GM21381 (cell line): Measurements from ENCODE around the gene CLINT1.
A peak's percentile ranks its signal among the peaks of the same experiment; 100 is the strongest.
"Not testable (repeated sequence)": the region's sequence is repeated elsewhere in the genome, so short reads cannot be mapped to it uniquely, and the experiment has no call there.

Source experiments
- ATAC-seq: cut with Tn5 transposase; IDR thresholded peaks from one replicate; pipeline ENCODE4 v1.9.1; 2021; ENCODE audit warnings: mild to moderate bottlenecking, moderate library complexity; ENCODE audit not compliant: unreplicated experiment

CLINT1 gene

GRCh38 chr5:157858527-157859226, at the start of gene CLINT1:
CLINT1 (minus strand) TSS chr5:157859145; CDS start chr5:157858970, 175 bp downstream.
- peak; percentile 53 for ATAC-seq

- ATAC-seq: no peak
Measured at GRCh38 chr5:157908459-157908858, 49.5 kb upstream of the CLINT1 start.

DNA sequence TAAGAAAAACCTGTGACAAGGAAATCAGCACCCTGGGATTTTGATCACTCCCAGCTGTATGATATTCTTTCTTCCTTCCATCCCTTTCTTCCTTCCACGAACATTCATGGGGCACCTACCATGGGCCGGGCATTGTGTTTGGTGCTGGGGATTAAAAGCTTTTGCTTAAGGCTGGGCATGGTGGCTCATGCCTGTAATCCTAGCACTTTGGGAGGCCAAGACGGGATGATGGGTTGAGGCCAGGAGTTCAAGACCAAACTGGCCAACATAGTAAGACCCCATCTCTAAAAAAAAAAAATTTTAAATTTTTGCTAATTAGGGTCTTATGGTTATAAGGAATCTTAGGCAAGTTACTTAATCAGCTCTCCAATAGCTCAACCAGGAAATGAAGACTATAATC, 48.5 kb upstream of the CLINT1 start:
- ATAC-seq: no peak

DNA sequence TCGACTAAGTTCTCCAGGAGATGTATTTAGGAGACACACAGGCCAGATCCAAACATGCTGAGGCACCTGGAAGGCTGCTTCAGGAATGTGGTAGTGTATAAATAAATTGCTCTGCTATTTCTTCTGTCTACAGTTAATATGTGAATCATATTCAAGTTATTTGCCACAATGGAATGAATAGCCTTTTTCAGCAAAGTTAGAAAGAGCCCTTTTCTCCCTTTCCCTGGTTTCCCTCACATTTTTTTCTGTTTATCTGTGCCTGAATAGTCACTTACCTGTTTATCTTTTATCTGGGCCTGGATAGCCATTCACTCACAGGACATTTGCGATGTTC, 44.1 kb upstream of the CLINT1 start:
- no peak for ATAC-seq

GRCh38 chr5:157902449-157903116, 43.6 kb upstream of the CLINT1 start:
- ATAC-seq: no peak

GRCh38 chr5:157900644-157901043, 41.7 kb upstream of the CLINT1 start:
- ATAC-seq: peak; percentile 52

- ATAC-seq: no peak
Measured at GRCh38 chr5:157893611-157894010, 34.7 kb upstream of the CLINT1 start.

DNA sequence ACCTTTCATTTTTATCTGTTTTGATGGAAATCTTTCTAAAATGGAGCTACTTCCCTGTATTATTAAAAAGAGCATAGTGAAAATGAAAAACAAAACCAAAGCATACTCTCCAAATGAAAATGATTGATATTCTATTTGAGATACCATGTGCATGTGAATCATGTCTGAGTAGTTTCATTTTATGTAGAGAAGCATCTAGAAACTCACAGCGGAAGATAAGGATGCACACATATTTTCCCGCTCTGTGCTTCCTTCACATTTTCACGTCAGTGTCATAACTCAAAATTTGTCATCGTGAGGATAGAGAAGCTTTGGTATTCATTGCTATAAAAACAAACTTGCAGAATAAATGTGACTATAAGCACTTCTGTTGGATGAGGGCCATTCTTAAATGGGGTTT, 34.0 kb upstream of the CLINT1 start:
- no peak for ATAC-seq

DNA sequence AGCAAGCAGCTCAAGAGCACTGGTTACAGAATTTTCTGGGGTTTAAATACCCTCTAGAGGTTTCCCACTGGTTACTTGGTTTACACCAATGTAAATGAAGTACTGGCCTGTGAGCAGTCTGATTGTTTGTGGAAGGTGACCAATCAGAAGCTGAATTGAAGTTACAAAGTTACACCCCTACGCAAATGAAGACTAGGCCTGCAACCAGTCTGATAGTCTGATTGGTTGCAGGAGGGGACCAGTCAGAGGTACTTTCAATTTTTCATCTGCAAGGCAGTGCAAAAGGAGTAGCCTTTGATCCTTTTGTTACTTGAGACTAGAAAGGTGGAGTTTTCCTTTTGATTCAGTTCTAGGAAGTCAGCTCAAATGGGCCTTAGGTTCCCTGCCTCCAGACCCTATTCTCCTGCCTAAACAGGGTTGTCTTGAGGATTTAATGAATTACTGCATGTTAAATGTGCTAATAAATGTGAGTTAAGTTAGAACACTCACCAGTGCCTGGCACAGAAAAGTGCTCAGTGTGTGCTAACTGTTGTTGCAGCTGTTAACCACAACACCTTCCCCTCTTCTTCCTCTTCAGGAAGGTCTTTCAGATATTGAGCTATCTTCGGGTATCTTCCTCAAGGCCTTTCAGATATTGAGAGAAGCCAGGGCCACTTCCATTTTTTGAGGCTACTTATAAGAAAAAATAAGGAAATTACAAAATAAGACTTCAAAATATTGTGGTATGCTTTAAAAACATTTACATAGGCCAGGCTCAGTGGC, 32.1 kb upstream of the CLINT1 start:
- ATAC-seq: no peak

DNA sequence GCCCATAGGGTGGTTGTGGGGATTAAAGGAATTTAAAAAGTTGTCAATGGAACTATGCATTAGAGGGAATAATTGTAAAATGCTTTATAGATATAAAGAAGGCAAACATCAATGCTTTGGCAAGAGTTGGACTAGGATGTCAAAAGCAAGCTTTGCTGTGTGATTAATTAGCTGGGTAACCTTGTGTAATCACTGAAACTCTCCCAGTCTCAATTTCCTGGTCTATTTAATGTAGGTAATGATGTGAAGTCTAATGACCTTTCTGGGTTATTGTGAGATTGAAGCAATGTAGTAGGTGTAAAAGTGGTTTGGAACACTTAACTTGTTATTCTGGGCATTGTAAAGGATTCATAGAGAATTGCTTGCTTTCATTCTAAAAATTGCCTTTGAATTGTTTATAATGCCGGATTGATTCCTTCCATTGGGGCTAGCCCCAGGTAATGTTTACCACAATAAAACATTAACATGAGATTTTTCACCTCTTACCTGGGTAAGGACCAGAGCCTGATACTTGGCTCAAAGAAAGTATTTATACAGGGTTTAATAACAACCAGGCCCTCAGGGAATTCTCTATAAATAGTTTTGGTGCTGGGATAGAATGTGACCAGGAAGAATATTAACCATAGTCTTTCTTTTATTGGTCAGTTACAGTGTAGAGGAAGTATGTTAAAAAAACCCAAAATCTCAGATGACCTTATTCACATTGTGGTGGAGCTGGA, 30.0 kb upstream of the CLINT1 start:
- no peak for ATAC-seq

GRCh38 chr5:157886796-157887380, 27.9 kb upstream of the CLINT1 start:
- ATAC-seq: no peak

- not testable (repeated sequence) for ATAC-seq
Measured at GRCh38 chr5:157885051-157885450, 26.1 kb upstream of the CLINT1 start.

DNA sequence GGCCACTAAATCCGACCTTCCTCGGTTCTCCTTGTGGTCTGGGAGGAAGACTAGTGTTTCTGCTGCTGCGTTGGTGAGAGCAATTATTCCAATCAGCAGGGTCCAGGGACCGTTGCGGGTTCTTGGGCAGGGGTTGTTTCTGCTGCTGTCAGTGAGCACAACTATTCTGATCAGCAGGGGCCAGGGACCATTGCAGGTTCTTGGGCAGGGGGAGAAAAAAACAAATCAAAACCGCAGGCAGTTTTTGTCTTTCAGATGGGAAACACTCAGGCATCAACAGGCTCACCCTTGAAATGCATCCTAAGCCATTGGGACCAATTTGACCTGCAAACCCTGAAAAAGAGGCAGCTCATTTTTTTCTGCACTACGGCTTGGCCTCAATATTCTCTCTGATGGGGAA, 22.6 kb upstream of the CLINT1 start:
- not testable (repeated sequence) for ATAC-seq

- no peak for ATAC-seq
Measured at GRCh38 chr5:157877821-157878220, 18.9 kb upstream of the CLINT1 start.

- ATAC-seq: no peak
Measured at GRCh38 chr5:157874861-157875260, 15.9 kb upstream of the CLINT1 start.

- ATAC-seq: no peak
Measured at GRCh38 chr5:157870837-157871834, 12.2 kb upstream of the CLINT1 start.

- no peak for ATAC-seq
Measured at GRCh38 chr5:157867751-157868387, 8.9 kb upstream of the CLINT1 start.

- ATAC-seq: no peak
Measured at GRCh38 chr5:157866536-157866935, 7.6 kb upstream of the CLINT1 start.

DNA sequence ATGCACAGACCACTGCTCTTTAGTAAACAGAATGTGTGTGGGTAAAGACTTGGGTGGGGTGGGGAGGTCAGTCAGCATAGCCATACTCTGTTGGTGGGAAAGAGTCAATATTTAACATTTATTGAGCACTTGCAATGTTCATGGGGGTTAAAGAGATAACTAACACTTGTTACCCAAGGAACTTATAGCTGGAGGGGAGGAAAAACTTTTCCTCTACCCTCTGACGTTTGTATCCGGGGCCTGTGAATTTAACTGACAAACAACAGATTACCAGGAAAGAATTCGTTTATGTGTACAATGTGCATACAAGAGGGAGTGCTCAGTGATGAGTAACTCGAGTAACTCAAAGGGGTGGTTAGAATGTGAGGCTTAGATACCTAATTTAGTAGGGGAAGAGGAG, 6.8 kb upstream of the CLINT1 start:
- no peak for ATAC-seq
